ENCODE results near the gene APP. TPM values are rescaled to one million over a fixed set of nuclear protein-coding genes. Genes with fewer than 3 reads are reported as not detected.

APP gene
- total RNA-seq, 1 experiment from 2014 or later = 531 TPM

- intact Hi-C loops (cut with micrococcal nuclease; ENCODE audit: unreplicated experiment) = no loop called here
- Histone ChIP-seq H3K27ac (ENCODE audit: low read depth, low read length, poor library complexity, severe bottlenecking) (peak overlapping the region; percentile 86), H3K27me3 (replicated peaks; ENCODE audit: insufficient read depth, low read depth, low read length, poor library complexity) (no peaks in the 10 kb centered on the region), H3K36me3 (ENCODE audit: insufficient read depth, low read length, poor library complexity, severe bottlenecking) (no peaks in the 10 kb centered on the region), H3K9me3 (ENCODE audit: low read depth, low read length, poor library complexity, severe bottlenecking) (no peaks in the 10 kb centered on the region), H3K4me3 (ENCODE audit: low read depth, low read length, poor library complexity, severe bottlenecking) (peak overlapping the region; percentile 20), H3K4me1 (ENCODE audit: insufficient read depth, low read length, poor library complexity, severe bottlenecking) (peaks cover 42% of the 10 kb centered on the region)
- POLR2A ChIA-PET (ENCODE audit: low non-redundant PET) = no interaction called here
- peak; percentile 74 for DNase-seq (ENCODE audit: low spot score)
- no TSS peak for BruUV-seq (replicated peaks)
- CTCF ChIA-PET = no interaction called here
- no peak for TF ChIP-seq EZH2 (IDR thresholded peaks at IDR 0.05; ENCODE audit: borderline replicate concordance, low read depth, low read length, poor library complexity, severe bottlenecking)
- no peak for TF ChIP-seq CTCF (conservative IDR thresholded peaks at IDR 0.05; ENCODE audit: low read depth, low read length)
These were observed 70.9 kb downstream of the APP start for GRCh38 chr21:26099610-26100219.

GRCh38 chr21:26098772-26099397, 71.7 kb downstream of the APP start:
- no TSS peak for BruUV-seq (replicated peaks)

GRCh38 chr21:26097475-26097874, 73.1 kb downstream of the APP start:
- ChIA-PET CTCF (no interaction called here), POLR2A (ENCODE audit: low non-redundant PET) (interaction anchor here (0.6 to 0.7 kb wide), 2 partner anchors 87 to 487 kb away, joined by 4 to 11 read pairs; no protein-coding TSS in a partner anchor)
- no peak for TF ChIP-seq EZH2 (IDR thresholded peaks at IDR 0.05; ENCODE audit: borderline replicate concordance, low read depth, low read length, poor library complexity, severe bottlenecking)
- no peak for TF ChIP-seq CTCF (conservative IDR thresholded peaks at IDR 0.05; ENCODE audit: low read depth, low read length)
- H3K27me3 ChIP-seq (replicated peaks; ENCODE audit: insufficient read depth, low read depth, low read length, poor library complexity) = no peaks in the 10 kb centered on the region
- H3K4me3 ChIP-seq (ENCODE audit: low read depth, low read length, poor library complexity, severe bottlenecking) = no peak overlapping the region
- peaks cover 52% of the 10 kb centered on the region for H3K4me1 ChIP-seq (ENCODE audit: insufficient read depth, low read length, poor library complexity, severe bottlenecking)
- H3K27ac ChIP-seq (ENCODE audit: low read depth, low read length, poor library complexity, severe bottlenecking) = no peak overlapping the region
- intact Hi-C loops (cut with micrococcal nuclease; ENCODE audit: unreplicated experiment) = no loop called here
- H3K36me3 ChIP-seq (ENCODE audit: insufficient read depth, low read length, poor library complexity, severe bottlenecking) = no peaks in the 10 kb centered on the region
- DNase-seq (ENCODE audit: low spot score) = no peak
- no peaks in the 10 kb centered on the region for H3K9me3 ChIP-seq (ENCODE audit: low read depth, low read length, poor library complexity, severe bottlenecking)
- no TSS peak for BruUV-seq (replicated peaks)

More at GRCh38 chr21:26098772-26099397, 71.7 kb downstream of the APP start:
- ChIA-PET CTCF (no interaction called here), POLR2A (ENCODE audit: low non-redundant PET) (no interaction called here)
- H3K27me3 ChIP-seq (replicated peaks; ENCODE audit: insufficient read depth, low read depth, low read length, poor library complexity) = no peaks in the 10 kb centered on the region
- H3K4me1 ChIP-seq (ENCODE audit: insufficient read depth, low read length, poor library complexity, severe bottlenecking) = peaks cover 42% of the 10 kb centered on the region
- peak overlapping the region; percentile 20 for H3K4me3 ChIP-seq (ENCODE audit: low read depth, low read length, poor library complexity, severe bottlenecking)
- DNase-seq (ENCODE audit: low spot score) = no peak
- intact Hi-C loops (cut with micrococcal nuclease; ENCODE audit: unreplicated experiment) = no loop called here
- peak overlapping the region; percentile 86 for H3K27ac ChIP-seq (ENCODE audit: low read depth, low read length, poor library complexity, severe bottlenecking)
- no peaks in the 10 kb centered on the region for H3K36me3 ChIP-seq (ENCODE audit: insufficient read depth, low read length, poor library complexity, severe bottlenecking)
- no peaks in the 10 kb centered on the region for H3K9me3 ChIP-seq (ENCODE audit: low read depth, low read length, poor library complexity, severe bottlenecking)
- TF ChIP-seq EZH2 (IDR thresholded peaks at IDR 0.05; ENCODE audit: borderline replicate concordance, low read depth, low read length, poor library complexity, severe bottlenecking) (no peak), CTCF (conservative IDR thresholded peaks at IDR 0.05; ENCODE audit: low read depth, low read length) (no peak)

Measured in A673 (cell line).